H9 (cell line): Measurements from ENCODE around the gene OXA1L. TPM values are rescaled to one million over a fixed set of nuclear protein-coding genes. Genes with fewer than 3 reads are reported as not detected.
"Not testable (repeated sequence)": the region's sequence is repeated elsewhere in the genome, so short reads cannot be mapped to it uniquely, and the experiment has no call there.

Experiments used
- DNase-seq: peaks from one replicate; pipeline ENCODE4 v3.0.0-alpha.2; 2017
- H2AFZ ChIP-seq: one replicate; pipeline ENCODE4 v1.6.1; 2013; ENCODE audit warnings: mild to moderate bottlenecking, low read length, control low read depth, moderate library complexity
- H2AK5ac ChIP-seq: 2 replicates; pipeline ENCODE4 v1.6.1; 2013; ENCODE audit warnings: low read length, control low read depth, mixed read lengths; ENCODE audit not compliant: insufficient read length
- H2BK120ac ChIP-seq: one replicate; pipeline ENCODE4 v1.6.1; 2013; ENCODE audit warnings: low read depth, mild to moderate bottlenecking, low read length, control low read depth, inconsistent platforms; ENCODE audit not compliant: poor library complexity, severe bottlenecking
- H2BK12ac ChIP-seq: 2 replicates; pipeline ENCODE4 v1.6.1; 2013; ENCODE audit warnings: low read length, control low read depth, mixed read lengths, low read depth; ENCODE audit not compliant: insufficient read length
- H2BK15ac ChIP-seq: 2 replicates; pipeline ENCODE4 v1.6.1; 2013; ENCODE audit warnings: low read depth, low read length, control low read depth
- H2BK20ac ChIP-seq: one replicate; pipeline ENCODE4 v1.6.1; 2013; ENCODE audit warnings: low read depth, mild to moderate bottlenecking, low read length, control low read depth, inconsistent platforms; ENCODE audit not compliant: poor library complexity, severe bottlenecking
- H2BK5ac ChIP-seq: 2 replicates; pipeline ENCODE4 v1.6.1; 2013; ENCODE audit warnings: low read length, control low read depth, mixed read lengths; ENCODE audit not compliant: insufficient read length
- H3K14ac ChIP-seq: 2 replicates; pipeline ENCODE4 v1.6.1; 2013; ENCODE audit warnings: low read length, control low read depth; ENCODE audit not compliant: insufficient read depth
- H3K18ac ChIP-seq: 2 replicates; pipeline ENCODE4 v1.6.1; 2013; ENCODE audit warnings: low read depth, mild to moderate bottlenecking, mixed read lengths, low read length, control low read depth; ENCODE audit not compliant: insufficient read length
- H3K23ac ChIP-seq: 2 replicates; pipeline ENCODE4 v1.6.1; 2013; ENCODE audit warnings: low read length, control low read depth, mixed read lengths, low read depth; ENCODE audit not compliant: insufficient read length
- H3K23me2 ChIP-seq: 2 replicates; pipeline ENCODE4 v1.6.1; 2013; ENCODE audit warnings: low read depth, mild to moderate bottlenecking, mixed read lengths, low read length, control low read depth; ENCODE audit not compliant: insufficient read length, poor library complexity, severe bottlenecking
- H3K27ac ChIP-seq: 2 replicates; pipeline ENCODE4 v1.5.1; 2013; ENCODE audit warnings: low read length, control low read depth, mixed read lengths, low read depth; ENCODE audit not compliant: insufficient read length
- H3K27me3 ChIP-seq: 2 replicates; pipeline ENCODE4 v1.6.1; 2013; ENCODE audit warnings: low read length, control low read depth, inconsistent platforms; ENCODE audit not compliant: insufficient read depth
- H3K4ac ChIP-seq: 2 replicates; pipeline ENCODE4 v1.6.1; 2013; ENCODE audit warnings: low read depth, mild to moderate bottlenecking, control low read depth, inconsistent platforms, low read length, moderate library complexity
- H3K4me1 ChIP-seq: 2 replicates; pipeline ENCODE4 v1.6.1; 2013; ENCODE audit warnings: low read length, control low read depth, inconsistent platforms; ENCODE audit not compliant: insufficient read depth
- H3K4me2 ChIP-seq: 2 replicates; pipeline ENCODE4 v1.6.1; 2013; ENCODE audit warnings: low read length, control low read depth, mixed read lengths; ENCODE audit not compliant: insufficient read length, insufficient read depth
- H3K56ac ChIP-seq: 2 replicates; pipeline ENCODE4 v1.6.1; 2013; ENCODE audit warnings: low read depth, mild to moderate bottlenecking, mixed read lengths, low read length, control low read depth; ENCODE audit not compliant: insufficient read length
- H3K79me1 ChIP-seq: 2 replicates; pipeline ENCODE4 v1.6.1; 2013; ENCODE audit warnings: low read depth, mild to moderate bottlenecking, moderate library complexity, low read length, control low read depth, inconsistent platforms; ENCODE audit not compliant: insufficient read depth, poor library complexity, severe bottlenecking
- H3K79me2 ChIP-seq: 2 replicates; pipeline ENCODE4 v1.6.1; 2013; ENCODE audit warnings: low read length, control low read depth, inconsistent platforms; ENCODE audit not compliant: insufficient read depth
- H3K9ac ChIP-seq: 2 replicates; pipeline ENCODE4 v1.6.1; 2013; ENCODE audit warnings: low read length, control low read depth, mixed read lengths; ENCODE audit not compliant: insufficient read length; ENCODE audit errors: extremely low read depth
- H3K9me3 ChIP-seq: one replicate; pipeline ENCODE4 v1.6.1; 2013; ENCODE audit warnings: low read depth, low read length, inconsistent platforms; ENCODE audit not compliant: control insufficient read depth
- H3T11ph ChIP-seq: one replicate; pipeline ENCODE4 v1.6.1; 2013; ENCODE audit warnings: mild to moderate bottlenecking, low read length, control low read depth, inconsistent platforms
- H4K20me1 ChIP-seq: one replicate; pipeline ENCODE4 v1.6.1; 2013; ENCODE audit not compliant: control insufficient read depth, insufficient read length, insufficient read depth
- H4K5ac ChIP-seq: 2 replicates; pipeline ENCODE4 v1.6.1; 2013; ENCODE audit warnings: low read depth, mild to moderate bottlenecking, mixed read lengths, low read length, control low read depth; ENCODE audit not compliant: insufficient read length
- H4K8ac ChIP-seq: replicated peaks from 2 replicates; pipeline ENCODE4 v1.6.1; 2013; ENCODE audit warnings: low read length, control low read depth, mixed read lengths, low read depth; ENCODE audit not compliant: insufficient read length
- H4K91ac ChIP-seq: 2 replicates; pipeline ENCODE4 v1.6.1; 2013; ENCODE audit warnings: low read depth, mild to moderate bottlenecking, moderate library complexity, mixed read lengths, low read length, control low read depth; ENCODE audit not compliant: insufficient read length
- H3K27ac Mint-ChIP-seq, 3 experiments: 2 replicates in 2 of 3; 3 replicates in 1 of 3; pipeline ENCODE4 v1.8.0; 2020 to 2021; ENCODE audit warnings: mixed read lengths in 3 of 3, mild to moderate bottlenecking in 1 of 3, moderate library complexity in 1 of 3
- H3K27me3 Mint-ChIP-seq: 2 replicates; pipeline ENCODE4 v1.8.0; 2021; ENCODE audit warnings: low read depth, mild to moderate bottlenecking, moderate library complexity, mixed read lengths
- H3K36me3 Mint-ChIP-seq, 3 experiments: 2 replicates in 2 of 3; 3 replicates in 1 of 3; pipeline ENCODE4 v1.8.0; 2020 to 2021; ENCODE audit warnings: low read depth in 3 of 3, mixed read lengths in 3 of 3; ENCODE audit not compliant: insufficient read depth in 1 of 3
- H3K4me1 Mint-ChIP-seq, 2 experiments: 2 replicates each; pipeline ENCODE4 v1.8.0; 2020; ENCODE audit warnings: mixed read lengths in 2 of 2
- H3K4me3 Mint-ChIP-seq, 2 experiments: 2 replicates in 1 of 2; 3 replicates in 1 of 2; pipeline ENCODE4 v1.8.0; 2020 to 2021; ENCODE audit warnings: mild to moderate bottlenecking in 2 of 2, mixed read lengths in 2 of 2, moderate library complexity in 1 of 2
- H3K9me3 Mint-ChIP-seq, 2 experiments: 2 replicates in 1 of 2; 3 replicates in 1 of 2; pipeline ENCODE4 v1.8.0; 2020; ENCODE audit warnings: mild to moderate bottlenecking in 2 of 2, mixed read lengths in 2 of 2, moderate library complexity in 1 of 2
- CTCF ChIP-seq: fragments of 200-600 bp; sonication (generic); conservative IDR thresholded peaks from 3 replicates; pipeline ENCODE4 v1.8.0; 2021; ENCODE audit warnings: antibody characterized with exemption, mild to moderate bottlenecking
- WGBS: extraction: QIAGEN DNeasy Blood & Tissue Kit; methylation state at CpG from one replicate; pipeline ENCODE4 v1.1.7; 2013; ENCODE audit warnings: missing lambda C conversion rate, low lambda C conversion rate, mixed read lengths; ENCODE audit not compliant: insufficient read length; ENCODE audit errors: extremely low coverage; 5-methylcytosine and 5-hydroxymethylcytosine counted together
- total RNA-seq: library from RNA; stranded (reverse); gene quantifications from 2 replicates; pipeline ENCODE4 v1.2.1, GENCODE V29; 2021

OXA1L gene
- total RNA-seq, 1 experiment from 2014 or later, result 128 TPM

- DNase-seq, result no peak
- no peak overlapping the region for H2BK12ac ChIP-seq
- peaks cover 6 to 8% of the 10 kb centered on the region in 2 experiments for H3K4me1 Mint-ChIP-seq
- no peak overlapping the region for H2BK5ac ChIP-seq
- H3K79me1 ChIP-seq, result no peaks in the 10 kb centered on the region
- no peak overlapping the region for H3K4me3 Mint-ChIP-seq
- H3K36me3 Mint-ChIP-seq, result no peaks in the 10 kb centered on the region
- H3T11ph ChIP-seq, result no peak overlapping the region
- no peak overlapping the region for H3K27ac ChIP-seq
- H3K9ac ChIP-seq, result no peak overlapping the region
- H3K23me2 ChIP-seq, result no peaks in the 10 kb centered on the region
- no peak overlapping the region for H3K4ac ChIP-seq
- no peaks in the 10 kb centered on the region; the same call in 1 of the 2 replicates for H3K27me3 Mint-ChIP-seq
- no peak overlapping the region for H2BK120ac ChIP-seq
- no peak overlapping the region for H3K18ac ChIP-seq
- H3K27ac Mint-ChIP-seq, result no peak overlapping the region
- no peaks in the 10 kb centered on the region for H3K79me2 ChIP-seq
- no peak overlapping the region for H2AK5ac ChIP-seq
- no peak overlapping the region for H3K4me2 ChIP-seq
- no peak overlapping the region for H3K14ac ChIP-seq
- H3K27me3 ChIP-seq, result no peaks in the 10 kb centered on the region
- no peak overlapping the region for H4K5ac ChIP-seq
- TF ChIP-seq CTCF, result no peak
- H4K20me1 ChIP-seq, result no peaks in the 10 kb centered on the region
- H2BK15ac ChIP-seq, result no peak overlapping the region
- H3K23ac ChIP-seq, result no peak overlapping the region
- H3K9me3 ChIP-seq, result no peaks in the 10 kb centered on the region
- H2AFZ ChIP-seq, result no peak overlapping the region
- H3K4me1 ChIP-seq, result no peaks in the 10 kb centered on the region
- H2BK20ac ChIP-seq, result no peak overlapping the region
- no peak overlapping the region for H4K8ac ChIP-seq
- H3K9me3 Mint-ChIP-seq, result no peaks in the 10 kb centered on the region
- H3K56ac ChIP-seq, result no peak overlapping the region
- H4K91ac ChIP-seq, result no peak overlapping the region
- no CpG with 5 or more reads among the region's 3 CpGs for WGBS
Measured at GRCh38 chr14:22803687-22803974, 37.1 kb downstream of the OXA1L start.

GRCh38 chr14:22805235-22805634 lies 38.7 kb downstream of the OXA1L start:
- H2BK15ac ChIP-seq, result not testable (repeated sequence)

More at GRCh38 chr14:22805235-22805634, 38.7 kb downstream of the OXA1L start:
- not testable (repeated sequence) for H2BK12ac ChIP-seq, H3K9ac ChIP-seq, DNase-seq, H3K4me2 ChIP-seq, H3K27ac Mint-ChIP-seq, H3K27ac ChIP-seq, H3K4me1 Mint-ChIP-seq, H3K79me1 ChIP-seq, H3K27me3 Mint-ChIP-seq, H3K9me3 ChIP-seq, H4K5ac ChIP-seq, H4K8ac ChIP-seq, H2BK120ac ChIP-seq, H3K27me3 ChIP-seq, H2BK5ac ChIP-seq, H3K56ac ChIP-seq, H3K23me2 ChIP-seq, H3K36me3 Mint-ChIP-seq, H3K23ac ChIP-seq, H3K18ac ChIP-seq, H3K4ac ChIP-seq, H4K20me1 ChIP-seq, H3K14ac ChIP-seq, H2AK5ac ChIP-seq, H2AFZ ChIP-seq, H3K4me1 ChIP-seq, H4K91ac ChIP-seq, H3T11ph ChIP-seq, H3K9me3 Mint-ChIP-seq, H3K79me2 ChIP-seq, H2BK20ac ChIP-seq, H3K4me3 Mint-ChIP-seq
- WGBS, result no CpG with 5 or more reads among the region's 4 CpGs
